Osteocyte (in vitro differentiated cells): ENCODE results near the gene LAMTOR3. TPM values are rescaled to one million over a fixed set of nuclear protein-coding genes. Genes with fewer than 3 reads are reported as not detected.

Source experiments
- DNase-seq: peaks from one replicate; pipeline ENCODE4 v3.0.0; 2021; ENCODE audit warnings: mixed read lengths; ENCODE audit not compliant: unreplicated experiment; ENCODE audit errors: extremely low spot score
- H3K27ac Mint-ChIP-seq: one replicate; pipeline ENCODE4 v1.8.0; 2021; ENCODE audit warnings: mild to moderate bottlenecking, mixed read lengths; ENCODE audit not compliant: unreplicated experiment
- H3K27me3 Mint-ChIP-seq: one replicate; pipeline ENCODE4 v1.8.0; 2021; ENCODE audit warnings: mixed read lengths; ENCODE audit not compliant: unreplicated experiment
- H3K36me3 Mint-ChIP-seq: one replicate; pipeline ENCODE4 v1.8.0; 2021; ENCODE audit warnings: mixed read lengths; ENCODE audit not compliant: unreplicated experiment
- H3K4me1 Mint-ChIP-seq: one replicate; pipeline ENCODE4 v1.8.0; 2021; ENCODE audit warnings: mixed read lengths; ENCODE audit not compliant: unreplicated experiment
- H3K4me3 Mint-ChIP-seq: one replicate; pipeline ENCODE4 v1.8.0; 2021; ENCODE audit warnings: mild to moderate bottlenecking, moderate library complexity, mixed read lengths; ENCODE audit not compliant: unreplicated experiment
- H3K9me3 Mint-ChIP-seq: one replicate; pipeline ENCODE4 v1.8.0; 2021; ENCODE audit warnings: mixed read lengths; ENCODE audit not compliant: unreplicated experiment
- CTCF ChIP-seq: fragments of 200-600 bp; sonication (generic); IDR thresholded peaks from 2 replicates; pipeline ENCODE4 v1.5.0; 2021; ENCODE audit warnings: antibody characterized with exemption, mild to moderate bottlenecking, moderate library complexity
- total RNA-seq: library from RNA; stranded (reverse); gene quantifications from 2 replicates; pipeline ENCODE4 v1.2.1, GENCODE V29; 2021

The LAMTOR3 gene
- total RNA-seq, 1 donor from 2014 or later = 44.7 TPM

DNA sequence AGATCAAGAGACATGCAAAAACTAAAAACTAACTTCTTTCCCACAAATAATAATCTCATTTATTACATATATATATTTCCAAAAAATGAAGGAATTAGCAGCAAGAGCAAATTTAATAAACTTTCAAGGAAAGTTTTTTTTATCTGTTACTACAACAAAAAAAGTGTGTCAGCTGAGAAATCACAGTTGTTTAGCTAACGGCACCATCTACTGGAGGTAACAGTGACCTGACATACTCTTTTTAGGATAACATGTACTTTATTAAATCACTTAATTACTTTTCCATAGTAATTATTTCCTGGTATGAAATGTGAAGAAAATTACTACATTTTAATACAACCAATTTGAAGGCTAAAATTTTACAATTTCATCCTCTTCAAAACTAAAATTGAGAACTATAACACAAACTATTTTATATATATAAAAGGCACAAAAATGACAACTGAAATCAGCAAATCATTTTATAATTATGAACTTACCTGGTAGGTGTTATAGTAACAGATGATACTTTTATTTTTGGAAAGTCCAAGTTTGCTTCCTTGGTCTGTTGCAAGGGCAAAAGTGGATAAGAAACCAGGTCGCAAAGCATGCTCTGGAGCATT lies 9.1 kb downstream of the LAMTOR3 start:
- no peak overlapping the region for H3K27ac Mint-ChIP-seq
- no peak overlapping the region for H3K4me3 Mint-ChIP-seq
- H3K4me1 Mint-ChIP-seq = peaks cover 9% of the 10 kb centered on the region
- H3K9me3 Mint-ChIP-seq = no peaks in the 10 kb centered on the region
- H3K27me3 Mint-ChIP-seq = no peaks in the 10 kb centered on the region
- H3K36me3 Mint-ChIP-seq = peaks cover 25% of the 10 kb centered on the region
- TF ChIP-seq CTCF = peak; percentile 58
- no peak for DNase-seq

GRCh38 chr4:99879458-99879857 lies 14.8 kb downstream of the LAMTOR3 start:
- Mint-ChIP-seq H3K36me3 (peaks cover 28% of the 10 kb centered on the region), H3K9me3 (no peaks in the 10 kb centered on the region), H3K27ac (no peak overlapping the region), H3K4me1 (no peaks in the 10 kb centered on the region), H3K27me3 (no peaks in the 10 kb centered on the region), H3K4me3 (no peak overlapping the region)
- no peak for TF ChIP-seq CTCF
- no peak for DNase-seq

- Mint-ChIP-seq H3K9me3 (no peaks in the 10 kb centered on the region), H3K4me3 (no peak overlapping the region), H3K36me3 (peaks cover 27% of the 10 kb centered on the region), H3K27ac (no peak overlapping the region), H3K4me1 (no peaks in the 10 kb centered on the region), H3K27me3 (no peaks in the 10 kb centered on the region)
- no peak for DNase-seq
- TF ChIP-seq CTCF = no peak
Measured at GRCh38 chr4:99878604-99879003, 15.6 kb downstream of the LAMTOR3 start.

DNA sequence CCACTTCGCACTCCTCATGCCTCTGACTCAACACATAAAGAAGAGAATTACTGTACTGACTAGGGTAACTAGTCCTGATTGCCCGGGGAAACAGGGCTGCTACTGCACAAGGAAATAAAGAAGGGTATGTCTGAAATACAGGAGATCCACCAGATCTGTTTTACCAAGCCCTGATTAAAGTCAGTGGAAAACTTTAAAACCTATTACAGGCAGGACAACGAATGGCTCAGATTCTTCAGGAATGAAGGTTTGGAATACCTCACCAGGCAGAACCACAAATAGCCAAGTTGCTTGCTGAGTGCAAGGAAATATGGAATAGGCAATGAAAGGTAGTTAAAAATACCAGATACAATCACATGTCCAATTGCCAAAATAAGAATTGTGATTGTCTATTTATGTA lies 17.3 kb downstream of the LAMTOR3 start:
- no peaks in the 10 kb centered on the region for H3K9me3 Mint-ChIP-seq
- H3K4me1 Mint-ChIP-seq = no peaks in the 10 kb centered on the region
- no peak for DNase-seq
- H3K36me3 Mint-ChIP-seq = peaks cover 21% of the 10 kb centered on the region
- H3K4me3 Mint-ChIP-seq = no peak overlapping the region
- H3K27me3 Mint-ChIP-seq = no peaks in the 10 kb centered on the region
- H3K27ac Mint-ChIP-seq = no peak overlapping the region
- TF ChIP-seq CTCF = no peak

DNA sequence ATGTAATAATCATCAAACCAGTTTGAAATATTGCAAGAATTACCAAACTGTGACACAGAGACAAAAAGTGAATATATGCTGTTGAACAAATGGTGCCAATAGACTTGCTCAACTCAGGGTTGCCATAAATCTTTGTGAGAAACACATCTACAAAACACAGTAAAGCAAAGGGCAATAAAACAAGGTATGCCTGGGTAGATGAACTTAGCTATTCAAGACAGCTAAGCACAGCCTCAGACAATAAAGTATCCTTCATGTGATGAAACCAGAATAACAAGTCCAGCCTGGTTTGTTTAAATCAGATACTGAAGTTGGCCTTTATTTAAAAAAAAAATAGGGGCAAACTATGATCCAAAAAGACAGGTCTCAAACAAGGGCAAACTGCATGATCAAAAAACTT lies 19.2 kb downstream of the LAMTOR3 start:
- H3K36me3 Mint-ChIP-seq = peaks cover 12% of the 10 kb centered on the region
- TF ChIP-seq CTCF = no peak
- H3K27me3 Mint-ChIP-seq = no peaks in the 10 kb centered on the region
- H3K9me3 Mint-ChIP-seq = no peaks in the 10 kb centered on the region
- no peaks in the 10 kb centered on the region for H3K4me1 Mint-ChIP-seq
- H3K27ac Mint-ChIP-seq = no peak overlapping the region
- no peak overlapping the region for H3K4me3 Mint-ChIP-seq
- no peak for DNase-seq
